GDM1 (cell line): Measurements from ENCODE around the gene NXPE1.

Experiments
- DNase-seq: peaks from one replicate; lab custom pipeline; 2025; lab: John Stamatoyannopoulos, UW

NXPE1 gene

DNA sequence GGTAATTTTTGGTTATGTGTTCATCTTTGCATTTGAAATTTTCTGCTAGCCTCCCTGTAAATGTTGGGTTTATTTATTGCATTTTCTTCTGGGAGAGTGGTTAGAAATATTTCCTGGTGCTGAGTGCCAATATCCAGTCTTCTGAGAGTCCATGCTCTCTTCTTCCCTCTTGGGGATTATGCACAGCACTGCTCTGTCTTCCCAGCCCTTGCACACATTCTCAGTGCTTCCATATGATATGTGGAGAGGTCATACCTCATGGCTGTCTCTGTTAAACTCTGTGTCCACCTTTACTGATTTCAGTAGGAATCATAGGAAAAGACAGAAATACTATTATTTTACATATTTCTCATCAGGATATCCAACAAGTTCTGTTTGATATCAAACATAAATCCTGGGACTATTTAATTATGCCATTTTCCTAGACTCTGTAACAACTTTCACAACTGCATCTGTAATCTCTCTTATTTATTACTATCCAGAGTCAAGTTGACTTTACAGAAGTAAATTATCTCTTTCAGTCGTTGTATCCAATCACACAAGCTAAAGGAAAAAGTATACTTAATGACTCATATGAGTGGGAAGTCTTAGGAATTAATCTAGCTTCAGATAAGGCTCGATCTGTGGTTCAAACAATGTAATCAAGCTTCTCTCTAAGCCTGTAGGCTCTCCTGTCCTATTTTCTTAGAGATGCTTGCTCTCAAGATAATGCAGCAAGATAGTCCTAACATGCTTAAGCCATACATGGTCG lies 2.7 kb upstream of the NXPE1 start:
- no peak for DNase-seq

DNA sequence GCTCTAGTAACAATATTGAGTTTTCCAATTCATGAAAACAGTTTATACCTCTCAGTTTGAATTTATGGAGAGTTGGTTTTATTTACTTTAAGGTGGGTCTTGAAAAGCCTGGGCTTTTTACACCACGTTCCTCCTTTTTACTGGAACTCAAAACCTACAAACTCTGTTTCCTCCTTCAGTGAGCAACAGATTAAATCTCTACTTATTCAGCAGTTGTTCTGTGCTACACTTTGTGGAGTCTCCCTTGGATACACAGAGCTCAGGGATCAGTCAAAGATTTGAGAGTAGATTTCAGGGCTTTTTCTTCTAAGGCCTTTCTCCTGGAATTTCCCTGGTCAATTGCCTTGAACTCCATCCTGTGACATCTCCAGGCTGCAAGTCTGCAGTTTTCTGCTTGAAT lies 3.5 kb downstream of the NXPE1 start:
- no peak for DNase-seq

DNA sequence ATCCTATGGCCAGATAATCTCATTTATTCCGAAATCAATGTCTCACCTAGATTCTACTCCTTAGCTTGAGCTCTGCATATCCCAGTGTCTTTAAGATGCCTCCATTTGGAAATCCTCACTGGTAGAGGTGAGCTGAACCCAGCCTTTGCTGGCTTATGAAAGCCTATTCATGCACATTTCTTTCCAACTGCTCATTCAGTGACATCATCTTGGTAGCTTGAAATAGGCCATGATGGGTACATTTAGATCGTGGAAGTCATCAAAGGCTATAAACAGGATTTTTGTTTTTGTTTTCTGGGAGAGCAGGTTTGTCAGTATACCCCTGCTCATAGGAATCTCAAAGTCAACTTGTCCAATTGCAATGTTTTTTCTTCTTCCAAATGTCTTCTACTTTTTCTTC lies 6.0 kb downstream of the NXPE1 start:
- DNase-seq, result no peak

DNA sequence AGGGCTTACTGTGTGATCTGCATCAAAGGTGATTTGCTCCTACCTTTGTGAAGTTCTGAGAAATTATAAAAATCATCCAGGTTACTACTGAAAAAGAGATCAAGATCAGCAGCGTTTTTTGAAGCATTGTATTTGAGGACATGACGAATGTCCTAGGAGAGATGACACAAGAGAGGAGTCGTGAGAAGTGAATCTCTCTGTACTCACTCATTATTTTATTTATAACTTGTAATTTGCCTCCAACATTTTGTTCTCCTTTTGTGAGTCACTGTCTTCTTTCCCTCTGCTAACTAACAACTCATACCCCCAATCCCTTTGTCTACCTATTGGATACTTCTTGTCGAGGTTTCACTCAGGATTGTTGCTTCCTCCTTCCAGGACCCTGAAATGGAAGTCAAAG lies 8.6 kb downstream of the NXPE1 start:
- no peak for DNase-seq

DNA sequence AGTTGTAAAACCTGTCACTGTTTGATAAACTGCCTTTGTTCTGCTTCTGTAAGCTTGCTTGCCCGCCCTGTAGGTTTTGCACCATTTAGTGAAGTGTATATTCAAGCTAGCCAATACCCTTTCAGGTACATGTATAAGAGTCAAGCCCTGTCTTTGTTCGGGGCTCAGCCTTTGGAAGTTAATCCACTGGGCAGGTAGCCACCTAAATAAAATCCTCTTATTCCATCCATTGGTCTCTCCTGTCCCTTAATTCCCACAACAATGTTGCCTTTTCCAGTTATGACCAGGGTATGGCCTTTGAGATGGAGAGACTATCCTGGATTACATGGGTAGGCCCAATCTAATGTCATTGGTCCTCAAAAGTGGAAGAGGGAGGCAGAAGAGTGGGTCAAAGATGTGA lies 34.0 kb downstream of the NXPE1 start:
- no peak for DNase-seq

DNA sequence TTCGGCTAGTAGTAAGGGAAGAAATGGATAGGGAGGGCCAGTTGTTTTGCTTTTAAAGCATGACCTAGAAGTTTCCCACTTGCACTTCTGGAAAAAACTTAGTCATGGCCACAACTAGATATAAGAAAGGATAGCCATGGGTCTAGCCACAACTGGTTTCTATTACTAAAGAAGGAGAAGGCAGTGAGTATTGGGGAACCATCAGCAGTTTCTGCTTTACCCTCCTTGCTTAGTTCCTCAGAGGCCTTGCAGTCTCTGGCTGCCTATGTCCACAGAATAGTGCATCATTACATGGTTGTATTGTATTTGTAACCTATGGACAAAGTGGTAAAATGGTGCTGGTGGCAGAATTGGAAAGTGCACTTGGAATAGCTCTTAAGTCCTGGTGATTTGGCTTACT lies 35.6 kb downstream of the NXPE1 start:
- DNase-seq, result no peak

- DNase-seq, result no peak
Measured at GRCh38 chr11:114522818-114523217, 36.9 kb downstream of the NXPE1 start.

GRCh38 chr11:114511538-114511937 lies 48.1 kb downstream of the NXPE1 start:
- DNase-seq, result no peak

GRCh38 chr11:114511079-114511478 lies 48.6 kb downstream of the NXPE1 start:
- no peak for DNase-seq

GRCh38 chr11:114501901-114502300 lies 57.8 kb downstream of the NXPE1 start:
- DNase-seq, result no peak

- DNase-seq, result no peak
Measured at GRCh38 chr11:114499756-114500155, 59.9 kb downstream of the NXPE1 start.

GRCh38 chr11:114496915-114497314 lies 62.8 kb downstream of the NXPE1 start:
- no peak for DNase-seq

- DNase-seq, result no peak
Measured at GRCh38 chr11:114483929-114484328, 75.8 kb downstream of the NXPE1 start.

DNA sequence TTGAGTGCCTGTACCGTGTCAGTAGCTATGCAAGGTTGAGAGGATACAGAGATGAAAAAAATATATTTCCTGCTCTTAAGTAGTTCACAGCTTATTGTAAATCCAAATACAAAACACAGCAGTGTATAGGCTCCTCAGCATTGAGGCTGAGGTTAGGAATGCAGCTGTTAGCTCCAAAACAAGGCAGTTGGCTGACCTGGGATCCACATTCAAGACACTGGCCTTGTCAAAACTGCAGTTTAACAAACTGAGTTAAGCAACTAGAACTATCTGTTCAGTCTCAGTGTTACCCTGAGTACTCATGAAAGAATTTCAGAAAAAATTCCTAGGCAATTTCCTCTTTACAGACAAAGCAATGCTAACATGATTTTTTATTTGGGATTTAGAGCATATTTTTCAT lies 77.6 kb downstream of the NXPE1 start:
- no peak for DNase-seq

DNA sequence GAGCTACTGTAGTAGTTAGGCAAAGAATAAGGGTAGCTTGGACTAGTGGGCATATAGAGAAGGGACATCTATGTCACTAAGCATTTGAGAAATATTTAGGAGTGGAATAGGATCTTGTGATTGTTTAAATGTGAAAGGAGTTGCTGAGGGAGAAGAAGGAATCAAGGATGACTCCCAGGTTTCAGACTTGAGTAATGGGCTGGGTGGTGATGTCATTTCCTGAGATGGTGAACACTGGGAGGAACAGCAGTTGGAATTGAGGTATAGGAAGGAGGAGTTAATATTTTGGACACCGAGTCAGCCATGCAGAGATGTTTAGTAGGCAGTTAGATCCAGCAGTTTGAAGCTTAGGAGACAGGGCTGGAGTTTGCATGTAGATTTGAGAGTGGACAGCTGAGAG lies 80.3 kb downstream of the NXPE1 start:
- no peak for DNase-seq

DNA sequence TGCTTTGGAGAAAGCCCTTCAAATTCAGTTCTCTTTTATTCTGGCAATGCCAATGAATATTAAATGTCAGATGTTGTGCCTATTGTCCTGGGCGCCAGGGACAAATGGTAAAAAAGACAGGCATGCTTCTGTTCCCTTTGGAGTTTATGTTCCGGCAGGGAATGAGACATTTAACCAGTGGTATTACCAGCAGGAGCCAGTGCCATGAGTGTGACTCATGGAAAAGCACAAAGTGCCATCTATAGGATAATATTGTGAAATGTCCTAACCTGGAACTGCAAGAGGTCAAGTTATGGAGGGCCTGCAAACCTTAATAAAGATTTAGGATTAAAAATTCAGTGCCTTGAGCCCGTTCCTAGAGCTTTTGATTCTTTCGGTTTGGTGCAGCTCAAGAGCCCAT lies 80.9 kb downstream of the NXPE1 start:
- no peak for DNase-seq

- no peak for DNase-seq
Measured at GRCh38 chr11:114478001-114478410, 81.7 kb downstream of the NXPE1 start.

DNA sequence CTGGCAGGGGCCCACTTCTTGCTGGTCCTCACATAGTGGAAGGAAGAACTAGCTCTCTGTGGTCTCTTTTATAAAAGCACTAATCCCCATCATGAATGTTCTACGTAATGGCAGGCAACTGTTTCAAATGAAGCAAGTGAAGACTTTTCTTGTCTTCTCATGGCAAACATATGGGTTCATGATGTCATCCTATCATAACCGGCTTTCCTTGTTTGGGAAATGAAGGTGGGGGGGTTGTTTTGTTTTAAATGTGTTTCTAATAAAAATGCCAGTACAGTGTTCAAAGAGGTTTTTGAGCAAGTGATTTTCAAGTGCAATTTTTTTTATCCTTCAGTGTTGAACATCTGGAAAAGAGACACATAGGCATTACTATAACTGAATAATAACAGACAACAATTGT lies 87.0 kb downstream of the NXPE1 start:
- no peak for DNase-seq
